GM12878 (cell line): ENCODE measurements around the gene TSSK3. TPM values are rescaled to one million over a fixed set of nuclear protein-coding genes. Genes with fewer than 3 reads are reported as not detected.

Source experiments
- BRCA1 ChIP-seq: IDR thresholded peaks from 2 replicates; pipeline ENCODE4 v1.6.1; 2011; ENCODE audit warnings: low read depth, low read length, improper control_type of control experiment
- CEBPB ChIP-seq, 2 experiments: fragments of 150-350 bp in 1 of 2; IDR thresholded peaks; 2 replicates each; pipeline ENCODE4 v1.6.1; 2012 to 2014; ENCODE audit warnings: low read depth in 2 of 2, low read length in 2 of 2, borderline replicate concordance in 1 of 2, inconsistent platforms in 1 of 2
- CTCF ChIP-seq, 3 experiments: IDR thresholded peaks in 2 of 3; conservative IDR thresholded peaks in 1 of 3; 2 replicates each; pipeline ENCODE4 v1.5.1; 2011; ENCODE audit warnings: low read depth in 3 of 3, low read length in 3 of 3, mild to moderate bottlenecking in 3 of 3, control low read depth in 2 of 3, moderate library complexity in 2 of 3, inconsistent platforms in 1 of 3, mixed read lengths in 1 of 3; ENCODE audit not compliant: control insufficient read depth in 2 of 3, insufficient read depth in 1 of 3; ENCODE audit errors: extremely low read depth in 1 of 3
- EZH2 ChIP-seq: IDR thresholded peaks from 2 replicates; pipeline ENCODE4 v1.6.1; 2012; ENCODE audit warnings: low read depth, mild to moderate bottlenecking, control low read depth, inconsistent platforms, low read length, borderline replicate concordance; ENCODE audit not compliant: control insufficient read depth
- IKZF2 ChIP-seq, 2 experiments: fragments of 450-650 bp; IDR thresholded peaks; 2 replicates each; pipeline ENCODE4 v1.6.1; 2017; ENCODE audit warnings: mild to moderate bottlenecking in 2 of 2, moderate library complexity in 2 of 2
- KLF5 ChIP-seq: fragments of 450-650 bp; IDR thresholded peaks from 2 replicates; pipeline ENCODE4 v1.6.1; 2014; ENCODE audit warnings: mild to moderate bottlenecking; ENCODE audit not compliant: partially characterized antibody
- MYC ChIP-seq: IDR thresholded peaks from 2 replicates; pipeline ENCODE4 v1.6.1; 2011; ENCODE audit warnings: mild to moderate bottlenecking, low read length, moderate library complexity, inconsistent platforms; ENCODE audit not compliant: insufficient read depth, insufficient replicate concordance, insufficient read length, severe bottlenecking
- NKRF ChIP-seq: fragments of 450-650 bp; conservative IDR thresholded peaks from 2 replicates; pipeline ENCODE4 v1.6.1; 2017; ENCODE audit warnings: mild to moderate bottlenecking, moderate library complexity
- NR2C1 ChIP-seq: fragments of 450-650 bp; IDR thresholded peaks from 2 replicates; pipeline ENCODE4 v1.6.1; 2017; ENCODE audit warnings: antibody characterized with exemption, mild to moderate bottlenecking, moderate library complexity
- NR2F1 ChIP-seq: fragments of 450-650 bp; conservative IDR thresholded peaks from 2 replicates; pipeline ENCODE4 v1.6.1; 2017; ENCODE audit warnings: mild to moderate bottlenecking
- POLR2A ChIP-seq: IDR thresholded peaks from 2 replicates; pipeline ENCODE4 v1.6.1; 2011; ENCODE audit warnings: low read depth, mild to moderate bottlenecking, low read length
- SP1 ChIP-seq: IDR thresholded peaks from one replicate; pipeline ENCODE4 v1.6.1; 2011; ENCODE audit warnings: low read depth, low read length
- USF1 ChIP-seq: IDR thresholded peaks from 2 replicates; pipeline ENCODE4 v1.6.1; 2011; ENCODE audit warnings: borderline replicate concordance, low read depth, mild to moderate bottlenecking, moderate library complexity, mixed read lengths, low read length; ENCODE audit not compliant: insufficient read depth; ENCODE audit errors: extremely low read length
- USF2 ChIP-seq: IDR thresholded peaks from 2 replicates; pipeline ENCODE4 v1.6.1; 2011; ENCODE audit warnings: low read depth, low read length, improper control_type of control experiment, borderline replicate concordance
- WRNIP1 ChIP-seq: IDR thresholded peaks from 2 replicates; pipeline ENCODE4 v1.6.1; 2011; ENCODE audit warnings: low read depth, low read length, improper control_type of control experiment, borderline replicate concordance
- ZBTB4 ChIP-seq: fragments of 450-650 bp; formaldehyde crosslinking; IDR thresholded peaks from 2 replicates; pipeline ENCODE4 v1.4.0; 2022; ENCODE audit warnings: mild to moderate bottlenecking, moderate library complexity
- ZNF274 ChIP-seq: IDR thresholded peaks from one replicate; pipeline ENCODE4 v1.8.0; 2011; ENCODE audit not compliant: insufficient read length, insufficient read depth
- polyA plus RNA-seq, 11 experiments: library from polyadenylated mRNA; depleted of rRNA in 4 of 11; unstranded in 6 of 11; stranded (reverse) in 5 of 11; fragments of >200 nt; fragmentation: Nextera tagmentation in 4 of 11; fragmentation: Illumina TruSeq in 1 of 11; extraction: Ambion mirVana in 4 of 11; extraction: Trizol in 1 of 11; gene quantifications; 1 replicate in 1 of 11; 2 replicates in 10 of 11; pipeline versions ENCODE4 v1.2.1 to v1.2.3, GENCODE V29; 2011 to 2016; ENCODE audit warnings: inconsistent platforms in 2 of 11, missing spikeins in 2 of 11, low read depth in 1 of 11
- total RNA-seq, 4 experiments: library from RNA; depleted of rRNA in 3 of 4; stranded (reverse); fragments of >200 nt in 3 of 4; fragmentation: Illumina TruSeq in 1 of 4; extraction: Trizol in 1 of 4; gene quantifications; 2 replicates each; pipeline versions ENCODE4 v1.2.1 to v1.2.3, GENCODE V29; 2013 to 2021

TSSK3 gene
- total and polyA plus RNA-seq, 10 of the 15 experiments (the other 5 are each of a cell fraction or from before 2014, with no cell fraction given) = 0.42 to 0.82 (median 0.60) TPM

- TF ChIP-seq MYC (no peak), USF1 (no peak), ZNF274 (no peak), NKRF (no peak), NR2F1 (no peak), WRNIP1 (no peak), CEBPB (IDR thresholded peaks at IDR 0.05; ENCODE audit: borderline replicate concordance in 1 of 2, low read depth in 2 of 2, low read length in 2 of 2) (no peak), CTCF (IDR thresholded peaks at IDR 0.05 in 2 of 3, conservative IDR thresholded peaks at IDR 0.05 in 1 of 3; ENCODE audit: control insufficient read depth in 2 of 3, extremely low read depth in 1 of 3, insufficient read depth in 1 of 3, low read depth in 3 of 3, low read length in 3 of 3) (no peak), EZH2 (no peak), POLR2A (no peak), KLF5 (no peak), SP1 (no peak), USF2 (no peak), BRCA1 (no peak), IKZF2 (IDR thresholded peaks at IDR 0.05) (peak; percentile 65 to 70; a peak in 3 of 4 replicates), ZBTB4 (CRISPR knock-in tag) (no peak), NR2C1 (no peak)
Observed at GRCh38 chr1:32339363-32339978, 22.9 kb upstream of the TSSK3 start (continued).
